Gastroesophageal sphincter (tissue), 3 donors: Measurements from ENCODE around the gene CSTB.

ENCODE experiments used
- EP300 ChIP-seq: sonication (generic); formaldehyde crosslinking; IDR thresholded peaks from one replicate; pipeline ENCODE4 v1.6.1; 2017; ENCODE audit warnings: antibody characterized with exemption, mild to moderate bottlenecking
- POLR2A ChIP-seq, 2 donors: fragments of 450-650 bp; IDR thresholded peaks; one replicate each; pipeline ENCODE4 v1.6.1; 2017; ENCODE audit warnings: antibody characterized with exemption in 2 of 2, mild to moderate bottlenecking in 2 of 2, moderate library complexity in 1 of 2
- POLR2AphosphoS5 ChIP-seq: sonication (generic); formaldehyde crosslinking; IDR thresholded peaks from one replicate; pipeline ENCODE4 v1.6.1; 2017; ENCODE audit warnings: antibody characterized with exemption
- TF ChIP-seq, protein P1 (sequence below), 4 experiments: fragments of 200-600 bp in 2 of 4; fragments of 450-650 bp in 2 of 4; sonication (generic) in 1 of 4; IDR thresholded peaks; one replicate each; pipeline ENCODE4 v1.5.1; 2017 to 2019; ENCODE audit warnings: antibody characterized with exemption in 4 of 4, mild to moderate bottlenecking in 2 of 4, moderate library complexity in 2 of 4

DNA sequence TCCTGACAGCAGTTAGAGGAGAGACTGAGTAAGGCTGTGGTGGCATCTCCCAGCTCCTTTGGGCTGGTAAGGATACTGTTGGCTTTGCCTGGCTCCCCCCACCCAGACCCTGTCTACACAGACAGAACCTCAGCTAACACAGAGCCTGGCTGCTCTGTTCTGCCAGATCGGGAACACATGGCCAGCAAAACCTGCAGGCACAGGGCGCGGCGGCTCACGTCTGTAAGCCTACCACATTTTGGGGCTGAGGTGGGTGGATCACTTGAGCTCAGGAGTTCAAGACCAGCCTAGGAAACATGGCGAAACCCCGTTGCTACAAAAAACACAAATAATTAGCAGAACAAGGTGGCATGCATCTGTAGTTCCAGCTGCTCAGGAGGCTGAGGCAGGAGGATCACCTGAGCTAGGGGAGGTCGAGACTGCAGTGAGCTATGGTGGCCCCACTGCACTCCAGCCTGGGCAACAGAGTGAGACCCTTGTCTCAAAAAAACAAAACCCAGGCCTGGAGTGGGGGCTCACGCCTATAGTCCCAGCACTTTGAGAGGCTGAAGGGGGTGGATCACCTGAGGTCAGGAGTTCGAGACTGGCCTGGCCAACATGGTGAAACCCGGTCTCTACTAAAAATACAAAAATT is 6.7 kb downstream of the CSTB start:
- TF ChIP-seq, protein P1, sequence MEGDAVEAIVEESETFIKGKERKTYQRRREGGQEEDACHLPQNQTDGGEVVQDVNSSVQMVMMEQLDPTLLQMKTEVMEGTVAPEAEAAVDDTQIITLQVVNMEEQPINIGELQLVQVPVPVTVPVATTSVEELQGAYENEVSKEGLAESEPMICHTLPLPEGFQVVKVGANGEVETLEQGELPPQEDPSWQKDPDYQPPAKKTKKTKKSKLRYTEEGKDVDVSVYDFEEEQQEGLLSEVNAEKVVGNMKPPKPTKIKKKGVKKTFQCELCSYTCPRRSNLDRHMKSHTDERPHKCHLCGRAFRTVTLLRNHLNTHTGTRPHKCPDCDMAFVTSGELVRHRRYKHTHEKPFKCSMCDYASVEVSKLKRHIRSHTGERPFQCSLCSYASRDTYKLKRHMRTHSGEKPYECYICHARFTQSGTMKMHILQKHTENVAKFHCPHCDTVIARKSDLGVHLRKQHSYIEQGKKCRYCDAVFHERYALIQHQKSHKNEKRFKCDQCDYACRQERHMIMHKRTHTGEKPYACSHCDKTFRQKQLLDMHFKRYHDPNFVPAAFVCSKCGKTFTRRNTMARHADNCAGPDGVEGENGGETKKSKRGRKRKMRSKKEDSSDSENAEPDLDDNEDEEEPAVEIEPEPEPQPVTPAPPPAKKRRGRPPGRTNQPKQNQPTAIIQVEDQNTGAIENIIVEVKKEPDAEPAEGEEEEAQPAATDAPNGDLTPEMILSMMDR (IDR thresholded peaks at IDR 0.05): no peak
- TF ChIP-seq POLR2AphosphoS5 (no peak), EP300 (no peak), POLR2A (IDR thresholded peaks at IDR 0.05) (no peak)
